ENCODE measurements around the gene MS4A4A. TPM values are rescaled to one million over a fixed set of nuclear protein-coding genes. Genes with fewer than 3 reads are reported as not detected.

MS4A4A gene
- 10 to 100 TPM in 3 of 4 donors, 1 to 10 TPM in 1; 7.6 to 23.8 (median 12.0) TPM for total RNA-seq

DNA sequence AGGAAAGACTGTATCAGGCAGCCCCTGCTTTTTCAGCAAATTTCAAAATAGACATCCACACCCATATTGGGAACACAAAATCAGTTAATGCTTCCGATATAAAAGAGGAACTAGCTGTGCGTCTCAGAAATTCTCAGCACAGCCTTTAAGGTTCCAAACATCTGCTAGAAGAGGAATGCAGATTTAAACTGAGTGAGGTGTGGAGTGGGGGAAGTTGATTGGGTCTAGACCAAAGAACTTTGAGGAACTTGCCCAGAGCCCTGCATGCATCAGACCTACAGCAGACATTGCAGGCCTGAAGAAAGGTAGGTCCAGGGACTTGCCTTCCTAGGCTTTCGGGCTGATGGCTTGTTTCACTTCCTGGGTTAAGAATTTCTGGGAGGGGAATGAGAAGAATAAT is at the start of gene MS4A4A:
Gene MS4A4A (plus strand): TSS at position 255 of the 400 bp plus-strand sequence. CDS start 10 bp downstream, at position 265.
- H3K4me3 ChIP-seq: peak within 1 kb of the TSS in 1 of 4 donors; percentile 9
- no peaks in the 10 kb centered on the region for H3K27me3 ChIP-seq
- TF ChIP-seq EP300 (IDR thresholded peaks at IDR 0.05; ENCODE audit: low read depth) (no peak), POLR2A (IDR thresholded peaks at IDR 0.05) (peak; percentile 33), POLR2AphosphoS5 (IDR thresholded peaks at IDR 0.05) (peak in 1 of 3 donors; percentile 50)
- TF ChIP-seq, protein P1, sequence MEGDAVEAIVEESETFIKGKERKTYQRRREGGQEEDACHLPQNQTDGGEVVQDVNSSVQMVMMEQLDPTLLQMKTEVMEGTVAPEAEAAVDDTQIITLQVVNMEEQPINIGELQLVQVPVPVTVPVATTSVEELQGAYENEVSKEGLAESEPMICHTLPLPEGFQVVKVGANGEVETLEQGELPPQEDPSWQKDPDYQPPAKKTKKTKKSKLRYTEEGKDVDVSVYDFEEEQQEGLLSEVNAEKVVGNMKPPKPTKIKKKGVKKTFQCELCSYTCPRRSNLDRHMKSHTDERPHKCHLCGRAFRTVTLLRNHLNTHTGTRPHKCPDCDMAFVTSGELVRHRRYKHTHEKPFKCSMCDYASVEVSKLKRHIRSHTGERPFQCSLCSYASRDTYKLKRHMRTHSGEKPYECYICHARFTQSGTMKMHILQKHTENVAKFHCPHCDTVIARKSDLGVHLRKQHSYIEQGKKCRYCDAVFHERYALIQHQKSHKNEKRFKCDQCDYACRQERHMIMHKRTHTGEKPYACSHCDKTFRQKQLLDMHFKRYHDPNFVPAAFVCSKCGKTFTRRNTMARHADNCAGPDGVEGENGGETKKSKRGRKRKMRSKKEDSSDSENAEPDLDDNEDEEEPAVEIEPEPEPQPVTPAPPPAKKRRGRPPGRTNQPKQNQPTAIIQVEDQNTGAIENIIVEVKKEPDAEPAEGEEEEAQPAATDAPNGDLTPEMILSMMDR (IDR thresholded peaks at IDR 0.05): no peak
- in situ Hi-C loops (cut with MboI; ENCODE audit: low pct_ligation_motif_present in 1 of 4, low pct_unique_long_range_greater_than_20kb in 1 of 4, low sequenced_read_pairs in 3 of 4) (no loop called here), intact Hi-C loops (cut with DNase I; ENCODE audit: low total_unique reads) (no loop called here)
- H3K4me1 ChIP-seq: no peaks in the 10 kb centered on the region
- no peaks in the 10 kb centered on the region for H3K36me3 ChIP-seq
- 87 to 88% methylated on average over 3 of the region's 3 CpGs for WGBS, 2 donors (ENCODE audit: low coverage in 1 of 2)
- no peaks in the 10 kb centered on the region for H3K9me3 ChIP-seq
- DNase-seq: peak; percentile 21
- peak within 1 kb of the TSS in 3 of 4 donors; percentile 21 to 55 (median 28) for H3K27ac ChIP-seq

DNA sequence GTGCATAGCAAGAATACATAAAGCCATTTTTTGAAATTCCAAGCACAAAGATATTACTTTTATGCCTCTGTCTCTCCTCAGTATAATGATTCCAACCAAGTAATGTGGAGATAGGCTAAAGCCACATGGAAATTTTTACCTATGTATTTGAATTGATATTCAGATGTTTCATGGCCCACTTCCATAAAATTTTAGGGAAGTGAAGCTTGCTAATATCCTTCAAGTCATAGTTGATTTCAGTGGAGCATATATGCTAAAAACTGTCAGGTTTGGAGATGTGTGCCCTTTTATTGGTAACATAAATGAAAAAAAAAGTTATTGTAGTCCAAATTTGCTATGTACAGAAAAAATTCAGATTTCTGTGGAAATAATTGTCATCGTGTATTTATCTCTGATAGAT is 49.8 kb upstream of the MS4A4A start:
- no peak overlapping the region for H3K27ac ChIP-seq
- 59 to 60% methylated on average over 1 of the region's 1 CpG for WGBS, 2 donors (ENCODE audit: low coverage in 1 of 2)
- no peaks in the 10 kb centered on the region for H3K36me3 ChIP-seq
- in situ Hi-C loops (cut with MboI; ENCODE audit: low pct_ligation_motif_present in 1 of 4, low pct_unique_long_range_greater_than_20kb in 1 of 4, low sequenced_read_pairs in 3 of 4) (no loop called here), intact Hi-C loops (cut with DNase I; ENCODE audit: low total_unique reads) (no loop called here)
- no peaks in the 10 kb centered on the region for H3K4me1 ChIP-seq
- DNase-seq: no peak
- H3K9me3 ChIP-seq: no peaks in the 10 kb centered on the region
- no peak overlapping the region for H3K4me3 ChIP-seq
- no peaks in the 10 kb centered on the region for H3K27me3 ChIP-seq
- TF ChIP-seq EP300 (IDR thresholded peaks at IDR 0.05; ENCODE audit: low read depth) (no peak), POLR2AphosphoS5 (IDR thresholded peaks at IDR 0.05) (no peak), POLR2A (IDR thresholded peaks at IDR 0.05) (no peak)
- TF ChIP-seq, protein P1 (IDR thresholded peaks at IDR 0.05): no peak

- 71 to 78% methylated on average over 3 of the region's 3 CpGs for WGBS, 2 donors (ENCODE audit: low coverage in 1 of 2)
- no peak overlapping the region for H3K4me3 ChIP-seq
- H3K36me3 ChIP-seq: no peaks in the 10 kb centered on the region
- H3K27ac ChIP-seq: no peak overlapping the region
- in situ Hi-C loops (cut with MboI; ENCODE audit: low pct_ligation_motif_present in 1 of 4, low pct_unique_long_range_greater_than_20kb in 1 of 4, low sequenced_read_pairs in 3 of 4) (no loop called here), intact Hi-C loops (cut with DNase I; ENCODE audit: low total_unique reads) (no loop called here)
- H3K27me3 ChIP-seq: no peaks in the 10 kb centered on the region
- no peaks in the 10 kb centered on the region for H3K4me1 ChIP-seq
- DNase-seq: no peak
- H3K9me3 ChIP-seq: no peaks in the 10 kb centered on the region
- TF ChIP-seq POLR2A (IDR thresholded peaks at IDR 0.05): no peak
These were observed 45.1 kb upstream of the MS4A4A start for GRCh38 chr11:60235321-60235720.

GRCh38 chr11:60240662-60241061 is 39.8 kb upstream of the MS4A4A start:
- in situ Hi-C loops (cut with MboI; ENCODE audit: low pct_ligation_motif_present in 1 of 4, low pct_unique_long_range_greater_than_20kb in 1 of 4, low sequenced_read_pairs in 3 of 4): no loop called here
- Histone ChIP-seq H3K36me3 (no peaks in the 10 kb centered on the region), H3K4me1 (no peaks in the 10 kb centered on the region), H3K4me3 (no peak overlapping the region), H3K27me3 (no peaks in the 10 kb centered on the region), H3K9me3 (no peaks in the 10 kb centered on the region), H3K27ac (no peak overlapping the region)
- no peak for DNase-seq
- WGBS, 2 donors (ENCODE audit: low coverage in 1 of 2): 73 to 77% methylated on average over 5 of the region's 5 CpGs
- TF ChIP-seq POLR2AphosphoS5 (IDR thresholded peaks at IDR 0.05): no peak
- TF ChIP-seq, protein P1 (IDR thresholded peaks at IDR 0.05): no peak
- no peak for TF ChIP-seq EP300 (IDR thresholded peaks at IDR 0.05; ENCODE audit: low read depth)
- TF ChIP-seq POLR2A (IDR thresholded peaks at IDR 0.05): no peak
- intact Hi-C loops (cut with DNase I; ENCODE audit: low total_unique reads): no loop called here

GRCh38 chr11:60241786-60242185 is 38.7 kb upstream of the MS4A4A start:
- WGBS, 2 donors (ENCODE audit: low coverage in 1 of 2): 87 to 94% methylated on average over 2 to 3 of the region's 3 CpGs
- no peaks in the 10 kb centered on the region for H3K27me3 ChIP-seq
- DNase-seq: no peak
- no peaks in the 10 kb centered on the region for H3K9me3 ChIP-seq
- intact Hi-C loops (cut with DNase I; ENCODE audit: low total_unique reads) (no loop called here), in situ Hi-C loops (cut with MboI; ENCODE audit: low pct_ligation_motif_present in 1 of 4, low pct_unique_long_range_greater_than_20kb in 1 of 4, low sequenced_read_pairs in 3 of 4) (no loop called here)
- TF ChIP-seq POLR2A (IDR thresholded peaks at IDR 0.05) (no peak), EP300 (IDR thresholded peaks at IDR 0.05; ENCODE audit: low read depth) (no peak), POLR2AphosphoS5 (IDR thresholded peaks at IDR 0.05) (no peak)
- TF ChIP-seq, protein P1 (IDR thresholded peaks at IDR 0.05): no peak
- no peaks in the 10 kb centered on the region for H3K36me3 ChIP-seq
- no peak overlapping the region for H3K4me3 ChIP-seq
- peak overlapping the region in 1 of 4 donors; percentile 35 for H3K27ac ChIP-seq
- H3K4me1 ChIP-seq: no peaks in the 10 kb centered on the region

Data from transverse colon (tissue), 4 donors.